HepG2 (cell line): Measurements from ENCODE around the gene PTK7. TPM values are rescaled to one million over a fixed set of nuclear protein-coding genes. Genes with fewer than 3 reads are reported as not detected.

Source experiments
- ARHGAP35 ChIP-seq: sonication (generic); formaldehyde crosslinking; IDR thresholded peaks from 2 replicates; pipeline ENCODE4 v1.9.0; 2022; ENCODE audit warnings: mild to moderate bottlenecking, inconsistent platforms, moderate library complexity, missing genetic modification reagents, borderline replicate concordance
- DNMT1 ChIP-seq: sonication (generic); formaldehyde crosslinking; IDR thresholded peaks from 2 replicates; pipeline ENCODE4 v1.5.1; 2020; ENCODE audit warnings: mild to moderate bottlenecking, missing genetic modification reagents
- FLYWCH1 ChIP-seq: sonication (generic); formaldehyde crosslinking; IDR thresholded peaks from 2 replicates; pipeline ENCODE4 v1.8.1; 2023; ENCODE audit warnings: mild to moderate bottlenecking, missing genetic modification reagents
- HNF4A ChIP-seq: sonication (generic); formaldehyde crosslinking; IDR thresholded peaks from 2 replicates; pipeline ENCODE4 v1.4.0; 2020; ENCODE audit warnings: missing genetic modification reagents
- HOXA3 ChIP-seq: sonication (generic); formaldehyde crosslinking; IDR thresholded peaks from 2 replicates; pipeline ENCODE4 v1.5.0; 2020; ENCODE audit warnings: missing genetic modification reagents
- KMT2A ChIP-seq: sonication (generic); formaldehyde crosslinking; IDR thresholded peaks from 2 replicates; pipeline ENCODE4 v1.4.0; 2020; ENCODE audit warnings: missing genetic modification reagents
- MXI1 ChIP-seq: IDR thresholded peaks from 3 replicates; pipeline ENCODE4 v1.6.1; 2012; ENCODE audit warnings: low read depth, low read length, inconsistent platforms, borderline replicate concordance
- NBN ChIP-seq: fragments of 450-650 bp; conservative IDR thresholded peaks from 2 replicates; pipeline ENCODE4 v1.6.1; 2017
- POLR2AphosphoS5 ChIP-seq: IDR thresholded peaks from 2 replicates; pipeline ENCODE4 v1.6.1; 2012; ENCODE audit warnings: low read depth, low read length
- ZNF225 ChIP-seq: sonication (generic); formaldehyde crosslinking; IDR thresholded peaks from 2 replicates; pipeline ENCODE4 v1.4.0; 2020; ENCODE audit warnings: mild to moderate bottlenecking, missing genetic modification reagents
- ZNF317 ChIP-seq: sonication (generic); formaldehyde crosslinking; IDR thresholded peaks from 2 replicates; pipeline ENCODE4 v1.5.0; 2020; ENCODE audit warnings: mild to moderate bottlenecking, missing genetic modification reagents
- ZNF530 ChIP-seq: sonication (generic); formaldehyde crosslinking; IDR thresholded peaks from 2 replicates; pipeline ENCODE4 v1.5.0; 2020; ENCODE audit warnings: low read depth, mild to moderate bottlenecking, missing genetic modification reagents
- ZNF572 ChIP-seq: sonication (generic); formaldehyde crosslinking; IDR thresholded peaks from 2 replicates; pipeline ENCODE4 v1.5.1; 2020; ENCODE audit warnings: mild to moderate bottlenecking, missing genetic modification reagents
- ZNF644 ChIP-seq: IDR thresholded peaks from 2 replicates; pipeline ENCODE4 v1.6.1; 2016; ENCODE audit warnings: low read depth
- ZNF776 ChIP-seq: sonication (generic); formaldehyde crosslinking; IDR thresholded peaks from 2 replicates; pipeline ENCODE4 v1.4.0; 2020; ENCODE audit warnings: mild to moderate bottlenecking, missing genetic modification reagents
- ZNF83 ChIP-seq: sonication (generic); formaldehyde crosslinking; IDR thresholded peaks from 2 replicates; pipeline ENCODE4 v1.4.0; 2020; ENCODE audit warnings: missing genetic modification reagents, mild to moderate bottlenecking, borderline replicate concordance
- polyA plus RNA-seq, 8 experiments: library from polyadenylated mRNA; depleted of rRNA in 3 of 8; stranded (reverse) in 7 of 8; unstranded in 1 of 8; fragments of >200 nt; fragmentation: Illumina TruSeq in 4 of 8; extraction: Trizol in 4 of 8; gene quantifications; 2 replicates each; pipeline versions ENCODE4 v1.2.1 to v1.2.3, GENCODE V29; 2011 to 2016; ENCODE audit warnings: low read depth in 4 of 8, missing spikeins in 1 of 8, mixed read lengths in 1 of 8; ENCODE audit not compliant: insufficient read depth in 1 of 8
- total RNA-seq, 5 experiments: library from RNA; depleted of rRNA; stranded (reverse); fragments of >200 nt; fragmentation: Illumina TruSeq; extraction: Trizol; gene quantifications; 2 replicates each; pipeline ENCODE4 v1.2.3, GENCODE V29; 2016; ENCODE audit warnings: low read depth in 1 of 5
- TF ChIP-seq, protein P1 (sequence below): sonication (generic); formaldehyde crosslinking; IDR thresholded peaks from 2 replicates; pipeline ENCODE4 v1.5.1; 2020; ENCODE audit warnings: mild to moderate bottlenecking, missing genetic modification reagents, borderline replicate concordance
- TF ChIP-seq, protein P2 (sequence below): sonication (generic); formaldehyde crosslinking; IDR thresholded peaks from 2 replicates; pipeline ENCODE4 v1.5.1; 2020; ENCODE audit warnings: missing genetic modification reagents, mild to moderate bottlenecking, borderline replicate concordance
- TF ChIP-seq, protein P3 (sequence below): sonication (generic); formaldehyde crosslinking; IDR thresholded peaks from 2 replicates; pipeline ENCODE4 v1.4.0; 2020; ENCODE audit warnings: mild to moderate bottlenecking, missing genetic modification reagents

Gene PTK7
- total and polyA plus RNA-seq, 2 of the 13 experiments (the other 11 are each of a cell fraction or from before 2014, with no cell fraction given), result 98.5 to 99.8 TPM

DNA sequence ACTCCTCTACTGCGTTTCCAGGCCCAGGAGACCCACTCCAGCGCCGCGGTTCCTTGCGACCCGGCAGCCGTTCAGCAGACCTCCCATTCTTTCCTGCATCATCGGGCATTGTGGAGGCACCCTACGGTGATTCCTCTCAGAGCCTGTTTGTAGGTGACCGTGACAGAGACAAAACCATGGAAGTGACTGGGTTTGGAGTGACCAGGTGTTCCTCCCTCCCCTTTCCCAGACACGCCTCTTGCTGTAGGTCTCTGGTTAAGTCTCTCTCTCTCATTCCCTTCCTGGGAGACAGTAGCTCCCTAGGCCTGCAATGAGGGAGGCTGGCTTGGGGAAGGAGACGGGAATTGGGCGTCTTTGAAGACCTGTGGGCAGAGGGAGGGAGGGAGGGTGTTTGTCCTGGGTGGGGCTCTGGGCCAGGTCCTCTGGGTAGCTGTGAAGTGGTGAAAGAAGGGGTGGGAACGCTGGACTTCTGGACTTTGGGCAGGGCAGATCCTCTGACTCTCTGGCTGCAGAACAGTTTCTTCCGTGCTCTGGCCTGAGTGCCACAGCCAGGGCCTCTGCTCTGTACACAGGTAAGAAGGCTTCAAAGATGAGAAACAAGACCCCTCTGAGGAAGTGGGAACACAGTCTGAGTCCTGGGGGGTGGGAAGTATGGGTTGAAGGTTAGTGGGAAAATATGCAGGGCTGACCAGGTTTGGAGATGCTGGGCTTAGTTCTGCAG, 15.9 kb upstream of the PTK7 start (continued):
- TF ChIP-seq, protein P1, sequence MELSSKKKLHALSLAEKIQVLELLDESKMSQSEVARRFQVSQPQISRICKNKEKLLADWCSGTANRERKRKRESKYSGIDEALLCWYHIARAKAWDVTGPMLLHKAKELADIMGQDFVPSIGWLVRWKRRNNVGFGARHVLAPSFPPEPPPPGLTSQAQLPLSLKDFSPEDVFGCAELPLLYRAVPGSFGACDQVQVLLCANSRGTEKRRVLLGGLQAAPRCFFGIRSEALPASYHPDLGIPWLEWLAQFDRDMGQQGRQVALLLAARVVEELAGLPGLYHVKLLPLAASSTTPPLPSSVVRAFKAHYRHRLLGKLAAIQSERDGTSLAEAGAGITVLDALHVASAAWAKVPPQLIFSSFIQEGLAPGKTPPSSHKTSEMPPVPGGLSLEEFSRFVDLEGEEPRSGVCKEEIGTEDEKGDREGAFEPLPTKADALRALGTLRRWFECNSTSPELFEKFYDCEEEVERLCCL (CRISPR knock-in tag), result peak; percentile 72; the same call in 1 of the 2 replicates
- TF ChIP-seq ZNF776 (CRISPR knock-in tag) (0 out of 2 replicates have a peak, but pooled peaks have one; percentile 37), ARHGAP35 (CRISPR knock-in tag) (peak; percentile 79), ZNF225 (peak; percentile 64; the same call in 1 of the 2 replicates), ZNF572 (peak; percentile 92; the same call in 1 of the 2 replicates), ZNF530 (CRISPR knock-in tag) (no peak), ZNF83 (CRISPR knock-in tag) (peak; percentile 52; the same call in 1 of the 2 replicates), HOXA3 (CRISPR knock-in tag) (peak; percentile 82; the same call in 1 of the 2 replicates), NBN (no peak), ZNF317 (CRISPR knock-in tag) (no peak), KMT2A (peak; percentile 49; the same call in 1 of the 2 replicates), DNMT1 (CRISPR knock-in tag) (no peak), HNF4A (peak; percentile 96), MXI1 (0 out of 3 replicates have a peak, but pooled peaks have one; percentile 5), FLYWCH1 (CRISPR knock-in tag) (0 out of 2 replicates have a peak, but pooled peaks have one; percentile 32), ZNF644 (CRISPR knock-in tag) (peak; percentile 31; the same call in 1 of the 2 replicates), POLR2AphosphoS5 (peak; percentile 84)
- TF ChIP-seq, protein P2, sequence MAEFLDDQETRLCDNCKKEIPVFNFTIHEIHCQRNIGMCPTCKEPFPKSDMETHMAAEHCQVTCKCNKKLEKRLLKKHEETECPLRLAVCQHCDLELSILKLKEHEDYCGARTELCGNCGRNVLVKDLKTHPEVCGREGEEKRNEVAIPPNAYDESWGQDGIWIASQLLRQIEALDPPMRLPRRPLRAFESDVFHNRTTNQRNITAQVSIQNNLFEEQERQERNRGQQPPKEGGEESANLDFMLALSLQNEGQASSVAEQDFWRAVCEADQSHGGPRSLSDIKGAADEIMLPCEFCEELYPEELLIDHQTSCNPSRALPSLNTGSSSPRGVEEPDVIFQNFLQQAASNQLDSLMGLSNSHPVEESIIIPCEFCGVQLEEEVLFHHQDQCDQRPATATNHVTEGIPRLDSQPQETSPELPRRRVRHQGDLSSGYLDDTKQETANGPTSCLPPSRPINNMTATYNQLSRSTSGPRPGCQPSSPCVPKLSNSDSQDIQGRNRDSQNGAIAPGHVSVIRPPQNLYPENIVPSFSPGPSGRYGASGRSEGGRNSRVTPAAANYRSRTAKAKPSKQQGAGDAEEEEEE (CRISPR knock-in tag), result no peak
- TF ChIP-seq, protein P3, sequence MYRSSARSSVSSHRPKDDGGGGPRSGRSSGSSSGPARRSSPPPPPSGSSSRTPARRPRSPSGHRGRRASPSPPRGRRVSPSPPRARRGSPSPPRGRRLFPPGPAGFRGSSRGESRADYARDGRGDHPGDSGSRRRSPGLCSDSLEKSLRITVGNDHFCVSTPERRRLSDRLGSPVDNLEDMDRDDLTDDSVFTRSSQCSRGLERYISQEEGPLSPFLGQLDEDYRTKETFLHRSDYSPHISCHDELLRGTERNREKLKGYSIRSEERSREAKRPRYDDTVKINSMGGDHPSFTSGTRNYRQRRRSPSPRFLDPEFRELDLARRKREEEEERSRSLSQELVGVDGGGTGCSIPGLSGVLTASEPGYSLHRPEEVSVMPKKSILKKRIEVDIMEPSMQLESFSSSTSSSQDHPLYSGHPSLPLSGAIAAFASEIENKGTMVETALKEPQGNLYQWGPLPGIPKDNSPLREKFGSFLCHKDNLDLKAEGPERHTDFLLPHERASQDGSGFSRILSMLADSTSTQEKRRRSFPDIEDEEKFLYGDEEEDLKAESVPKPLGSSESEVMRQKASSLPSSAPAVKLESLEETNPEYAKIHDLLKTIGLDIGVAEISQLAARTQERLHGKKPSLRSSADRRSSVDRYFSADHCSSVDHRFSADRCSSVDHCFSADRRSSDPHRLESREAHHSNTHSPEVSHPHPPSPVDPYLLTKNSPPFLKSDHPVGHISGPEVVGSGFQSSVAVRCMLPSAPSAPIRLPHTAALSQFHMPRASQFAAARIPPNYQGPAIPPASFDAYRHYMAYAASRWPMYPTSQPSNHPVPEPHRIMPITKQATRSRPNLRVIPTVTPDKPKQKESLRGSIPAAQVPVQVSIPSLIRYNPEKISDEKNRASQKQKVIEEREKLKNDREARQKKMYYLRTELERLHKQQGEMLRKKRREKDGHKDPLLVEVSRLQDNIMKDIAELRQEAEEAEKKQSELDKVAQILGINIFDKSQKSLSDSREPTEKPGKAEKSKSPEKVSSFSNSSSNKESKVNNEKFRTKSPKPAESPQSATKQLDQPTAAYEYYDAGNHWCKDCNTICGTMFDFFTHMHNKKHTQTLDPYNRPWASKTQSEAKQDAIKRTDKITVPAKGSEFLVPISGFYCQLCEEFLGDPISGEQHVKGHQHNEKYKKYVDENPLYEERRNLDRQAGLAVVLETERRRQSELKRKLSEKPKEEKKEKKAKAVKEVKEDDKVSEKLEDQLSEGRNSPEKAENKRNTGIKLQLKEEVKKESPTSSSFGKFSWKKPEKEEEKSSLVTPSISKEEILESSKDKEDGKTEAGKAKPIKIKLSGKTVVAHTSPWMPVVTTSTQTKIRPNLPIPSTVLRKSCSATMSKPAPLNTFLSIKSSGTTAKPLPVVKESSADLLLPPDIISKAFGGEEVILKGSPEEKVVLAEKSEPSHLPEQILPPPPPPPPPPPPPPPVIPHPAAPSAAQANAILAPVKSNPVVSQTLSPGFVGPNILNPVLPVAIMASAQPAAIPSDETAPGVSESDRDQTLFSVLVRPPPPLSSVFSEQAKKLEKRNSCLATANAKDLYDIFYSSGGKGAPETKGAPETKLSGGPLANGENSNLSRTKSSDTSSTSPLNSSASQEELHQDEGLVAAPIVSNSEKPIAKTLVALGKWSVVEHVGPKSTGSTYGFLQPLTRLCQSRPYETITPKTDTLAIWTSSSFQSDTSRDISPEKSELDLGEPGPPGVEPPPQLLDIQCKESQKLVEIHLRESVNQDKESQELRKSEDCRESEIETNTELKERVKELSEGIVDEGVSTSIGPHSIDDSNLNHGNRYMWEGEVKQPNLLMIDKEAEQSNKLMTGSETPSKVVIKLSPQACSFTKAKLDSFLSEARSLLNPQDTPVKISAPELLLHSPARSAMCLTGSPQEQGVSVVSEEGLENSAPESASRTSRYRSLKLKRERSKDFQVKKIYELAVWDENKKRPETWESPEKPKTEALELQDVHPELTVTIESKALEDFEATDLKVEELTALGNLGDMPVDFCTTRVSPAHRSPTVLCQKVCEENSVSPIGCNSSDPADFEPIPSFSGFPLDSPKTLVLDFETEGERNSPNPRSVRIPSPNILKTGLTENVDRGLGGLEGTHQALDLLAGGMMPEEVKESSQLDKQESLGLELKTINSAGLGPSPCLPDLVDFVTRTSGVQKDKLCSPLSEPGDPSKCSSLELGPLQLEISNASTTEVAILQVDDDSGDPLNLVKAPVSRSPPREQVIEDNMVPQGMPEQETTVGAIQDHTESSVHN, result peak; percentile 81; the same call in 1 of the 2 replicates
